C4-2B (cell line): Measurements from ENCODE around the gene AMTN.

Source experiments
- ZFX ChIP-seq: fragments of 450-650 bp; IDR thresholded peaks from 2 replicates; pipeline ENCODE4 v1.6.1; 2017
- TF ChIP-seq, protein P1 (sequence below): fragments of 450-650 bp; conservative IDR thresholded peaks from 2 replicates; pipeline ENCODE4 v1.5.1; 2017; ENCODE audit warnings: mild to moderate bottlenecking

GRCh38 chr4:70504733-70505132 is 13.6 kb upstream of the AMTN start:
- TF ChIP-seq, protein P1, sequence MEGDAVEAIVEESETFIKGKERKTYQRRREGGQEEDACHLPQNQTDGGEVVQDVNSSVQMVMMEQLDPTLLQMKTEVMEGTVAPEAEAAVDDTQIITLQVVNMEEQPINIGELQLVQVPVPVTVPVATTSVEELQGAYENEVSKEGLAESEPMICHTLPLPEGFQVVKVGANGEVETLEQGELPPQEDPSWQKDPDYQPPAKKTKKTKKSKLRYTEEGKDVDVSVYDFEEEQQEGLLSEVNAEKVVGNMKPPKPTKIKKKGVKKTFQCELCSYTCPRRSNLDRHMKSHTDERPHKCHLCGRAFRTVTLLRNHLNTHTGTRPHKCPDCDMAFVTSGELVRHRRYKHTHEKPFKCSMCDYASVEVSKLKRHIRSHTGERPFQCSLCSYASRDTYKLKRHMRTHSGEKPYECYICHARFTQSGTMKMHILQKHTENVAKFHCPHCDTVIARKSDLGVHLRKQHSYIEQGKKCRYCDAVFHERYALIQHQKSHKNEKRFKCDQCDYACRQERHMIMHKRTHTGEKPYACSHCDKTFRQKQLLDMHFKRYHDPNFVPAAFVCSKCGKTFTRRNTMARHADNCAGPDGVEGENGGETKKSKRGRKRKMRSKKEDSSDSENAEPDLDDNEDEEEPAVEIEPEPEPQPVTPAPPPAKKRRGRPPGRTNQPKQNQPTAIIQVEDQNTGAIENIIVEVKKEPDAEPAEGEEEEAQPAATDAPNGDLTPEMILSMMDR = no peak
- TF ChIP-seq ZFX = no peak
